Esophagus squamous epithelium (tissue), 4 donors: Measurements from ENCODE around the gene STPG1.

Source experiments
- CTCF ChIP-seq, 6 experiments: fragments of 450-650 bp in 4 of 6; fragments of 200-600 bp in 2 of 6; sonication (generic) in 2 of 6; IDR thresholded peaks; one replicate each; pipeline ENCODE4 v1.5.1; 2016 to 2019; ENCODE audit warnings: antibody characterized with exemption in 6 of 6, mild to moderate bottlenecking in 4 of 6, moderate library complexity in 4 of 6
- POLR2A ChIP-seq, 4 donors: fragments of 450-650 bp; IDR thresholded peaks; one replicate each; pipeline ENCODE4 v1.6.1; 2017; ENCODE audit warnings: antibody characterized with exemption in 4 of 4, mild to moderate bottlenecking in 4 of 4, moderate library complexity in 3 of 4

GRCh38 chr1:24406788-24407187 lies 6.8 kb downstream of the STPG1 start:
- TF ChIP-seq CTCF (IDR thresholded peaks at IDR 0.05) (no peak), POLR2A (IDR thresholded peaks at IDR 0.05) (no peak)
